GM18861 (cell line): ENCODE measurements around the gene CCKAR.

Experiments
- ATAC-seq: cut with Tn5 transposase; IDR thresholded peaks from one replicate; pipeline ENCODE4 v1.9.1; 2021; ENCODE audit not compliant: unreplicated experiment

CCKAR gene

GRCh38 chr4:26491449-26492170 lies 1.3 kb upstream of the CCKAR start:
- ATAC-seq: no peak

- no peak for ATAC-seq
Observed at GRCh38 chr4:26490960-26491284, 638 bp upstream of the CCKAR start.

GRCh38 chr4:26489101-26489985 lies 941 bp downstream of the CCKAR start:
- ATAC-seq: no peak

DNA sequence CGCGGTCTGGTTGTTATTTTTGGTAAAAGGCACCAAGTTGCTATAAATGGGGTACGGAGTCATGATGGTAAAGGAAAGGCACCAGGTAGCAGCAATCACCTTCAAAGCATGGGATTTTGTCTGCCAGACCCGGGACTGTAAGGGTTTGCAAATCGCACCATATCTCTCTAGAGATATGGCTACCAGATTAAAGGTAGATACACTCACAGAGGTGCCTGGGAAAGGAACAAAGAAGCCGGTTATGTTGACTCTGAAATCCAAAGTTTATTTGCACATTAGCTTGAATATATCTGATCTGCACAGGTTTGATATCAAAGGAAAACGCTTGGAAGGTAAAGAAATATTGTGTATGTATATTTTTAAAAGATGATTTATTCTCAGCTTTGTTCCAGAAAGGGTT lies 4.6 kb downstream of the CCKAR start:
- no peak for ATAC-seq

DNA sequence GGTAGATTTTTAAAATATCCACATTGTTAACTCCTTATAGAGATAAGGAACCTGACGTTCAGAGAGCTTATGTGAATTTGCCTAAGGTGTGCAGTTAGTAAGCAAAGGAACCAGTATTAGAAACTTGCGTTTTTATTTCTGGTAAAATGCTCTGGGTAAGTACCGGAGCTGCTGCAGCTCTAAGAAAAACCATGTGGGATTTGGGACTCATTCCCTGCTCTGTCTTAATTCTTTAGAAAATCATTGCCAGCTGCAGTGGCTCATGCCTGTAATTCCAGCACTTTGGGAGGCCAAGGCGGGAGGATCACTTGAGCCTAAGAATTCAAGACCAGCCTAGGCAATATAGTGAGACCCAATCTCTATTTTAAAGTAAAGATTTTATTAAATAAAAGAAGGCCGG lies 5.8 kb downstream of the CCKAR start:
- ATAC-seq: no peak

DNA sequence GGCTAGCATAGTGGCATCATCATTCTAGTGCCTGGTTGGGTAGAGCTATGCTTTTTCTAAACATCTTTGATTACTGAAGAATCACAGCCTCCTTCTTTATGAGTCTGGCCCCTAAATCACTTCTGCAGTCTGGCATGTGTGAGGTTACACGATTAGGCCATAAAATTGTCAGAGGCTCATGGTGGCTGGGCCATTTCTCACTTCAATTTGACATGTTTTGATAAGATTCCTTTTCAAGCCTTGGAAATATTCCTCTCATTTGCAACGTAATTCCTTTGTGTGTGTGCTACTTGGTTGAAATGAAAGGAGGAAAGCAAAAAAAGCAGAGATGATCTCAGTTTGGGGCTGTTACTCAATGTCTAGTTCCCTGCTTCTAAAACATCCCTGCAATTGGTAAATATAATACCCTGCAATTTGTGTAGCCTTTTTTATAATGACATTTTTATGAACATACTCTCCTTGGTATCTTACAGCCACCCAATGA lies 6.2 kb downstream of the CCKAR start:
- no peak for ATAC-seq

DNA sequence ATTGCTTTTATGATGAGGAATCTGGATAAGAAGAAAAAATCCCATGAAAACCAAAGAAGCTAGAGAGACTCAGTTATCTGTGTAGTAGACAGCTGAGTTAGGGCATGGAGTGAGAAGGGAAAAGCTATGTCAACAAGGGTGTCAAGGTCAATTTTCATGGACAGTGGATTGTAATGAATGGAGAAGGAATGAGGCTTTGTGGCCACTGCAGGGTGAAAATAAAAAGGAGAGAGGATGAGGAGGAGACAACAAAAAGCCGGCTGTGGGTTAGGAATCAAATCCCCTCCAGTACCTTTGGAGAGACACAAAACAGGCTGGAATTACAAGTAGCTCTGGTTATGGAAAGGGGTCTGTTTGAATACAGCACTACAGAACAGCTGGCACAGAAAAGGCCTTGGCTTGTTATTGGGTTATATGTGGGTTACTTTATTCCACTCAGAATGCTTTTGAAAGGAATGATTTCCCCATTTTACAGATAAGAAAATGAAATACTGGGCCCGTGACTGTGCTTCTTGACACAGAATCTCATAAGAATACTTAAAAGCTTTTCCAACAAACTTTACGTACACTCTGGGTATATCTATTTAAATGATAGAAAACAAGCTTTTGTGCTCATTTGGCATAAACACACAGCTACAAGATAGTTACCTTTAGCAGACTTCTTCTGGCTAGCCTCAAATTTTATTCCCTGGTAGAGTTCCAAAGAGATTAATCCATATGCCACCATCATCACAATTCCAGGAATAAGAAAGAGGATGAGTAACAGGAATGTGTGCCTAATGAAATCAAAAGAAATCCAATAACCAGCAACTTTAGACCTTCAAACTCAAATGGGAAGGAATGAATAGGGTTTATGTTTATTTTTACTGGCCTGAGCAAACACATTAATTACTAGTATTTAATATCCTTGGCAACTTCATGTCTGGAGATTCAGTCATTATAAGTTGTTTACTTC lies 7.5 kb downstream of the CCKAR start:
- ATAC-seq: no peak

DNA sequence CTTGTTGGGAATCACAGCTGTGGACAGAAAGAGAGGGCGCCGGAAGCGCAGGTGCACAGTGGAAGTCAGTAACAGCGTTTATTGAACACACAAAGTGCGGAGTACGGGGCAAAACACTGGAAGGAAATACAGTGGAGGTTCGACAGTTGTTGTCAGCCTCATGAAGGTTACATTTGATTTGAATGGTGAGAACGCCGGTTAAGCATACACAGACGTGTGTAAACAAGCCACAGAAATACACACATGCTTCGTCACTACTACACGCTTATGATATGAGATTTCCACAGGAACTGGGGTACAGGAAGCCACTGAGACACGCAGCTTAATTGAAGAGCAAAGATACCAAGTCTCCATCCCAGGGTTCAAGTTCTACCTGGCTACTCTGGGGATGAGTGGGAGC lies 12.0 kb downstream of the CCKAR start:
- no peak for ATAC-seq

DNA sequence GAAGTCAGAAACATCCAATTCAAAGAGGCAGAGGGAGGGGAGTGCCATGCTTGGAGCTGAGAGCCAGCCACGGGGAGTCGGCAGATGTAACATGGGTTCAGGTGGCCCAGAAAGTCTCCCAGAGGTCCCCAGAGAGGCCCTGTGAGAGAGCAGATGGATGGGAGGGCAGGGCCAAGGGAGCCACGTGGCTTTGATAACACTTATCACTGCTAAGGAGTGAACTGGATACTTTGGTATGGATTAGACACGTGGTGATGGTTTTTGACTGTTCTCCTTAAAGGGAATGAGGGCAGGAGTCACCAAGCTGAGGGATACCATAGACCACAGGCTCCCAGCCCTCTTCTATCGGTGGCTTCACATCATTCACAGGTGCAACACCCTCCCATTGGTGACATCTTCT lies 13.7 kb downstream of the CCKAR start:
- no peak for ATAC-seq

DNA sequence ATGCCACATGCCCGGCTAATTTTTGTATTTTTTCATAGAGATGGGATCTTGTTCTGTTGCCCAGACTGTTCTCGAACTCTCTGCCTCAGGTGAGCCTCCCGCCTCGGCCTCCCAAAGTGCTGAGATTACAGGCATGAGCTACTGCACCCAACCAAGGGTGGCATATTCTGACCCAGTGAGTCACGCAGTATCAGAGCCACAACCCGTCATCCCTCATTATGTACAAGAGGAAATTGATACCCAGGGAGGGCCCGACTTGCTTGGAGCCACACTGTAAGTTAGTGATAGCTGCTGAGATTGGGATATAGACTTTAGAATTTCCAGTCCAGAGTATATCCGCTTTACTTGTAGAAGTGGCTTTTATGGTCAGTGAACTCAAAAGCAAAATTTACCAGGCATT lies 14.6 kb downstream of the CCKAR start:
- ATAC-seq: no peak

DNA sequence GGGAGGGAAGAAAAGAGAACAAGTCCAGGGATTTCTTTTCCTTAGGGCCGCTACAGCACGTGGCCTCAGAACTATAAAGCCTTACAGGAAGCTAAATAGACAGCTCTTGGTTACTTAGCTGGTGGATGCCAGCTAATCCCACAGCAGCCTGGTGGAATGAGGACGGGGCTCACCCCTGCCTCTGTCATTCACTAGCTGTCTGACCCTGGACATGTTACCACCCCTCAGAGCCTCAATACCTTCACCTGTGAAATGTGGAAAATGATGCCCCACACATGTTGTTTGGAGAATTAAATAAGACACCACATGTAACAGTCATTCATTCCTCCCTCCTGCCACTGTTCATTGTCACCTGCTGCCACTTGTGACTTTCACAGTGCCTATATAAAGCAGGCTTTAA lies 15.7 kb downstream of the CCKAR start:
- no peak for ATAC-seq

DNA sequence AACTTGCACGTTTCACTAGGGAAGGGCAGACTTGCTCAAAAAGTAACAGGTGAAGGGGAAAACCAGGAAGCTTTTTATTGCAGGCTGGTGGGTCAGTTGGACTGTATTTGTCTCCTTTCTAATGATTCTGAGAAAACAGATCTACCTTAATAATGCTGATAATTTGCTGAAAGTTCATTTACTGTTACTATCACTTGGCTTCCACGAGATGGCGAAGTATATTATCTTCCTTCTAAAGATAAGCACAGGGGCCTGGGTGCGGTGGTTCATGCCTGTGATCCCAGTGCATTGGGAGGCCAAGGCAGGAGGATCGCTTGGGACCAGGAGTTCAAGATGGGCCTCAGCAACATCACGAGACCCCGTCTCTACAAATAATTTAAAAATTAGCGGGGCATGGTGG lies 16.4 kb downstream of the CCKAR start:
- ATAC-seq: no peak

- no peak for ATAC-seq
Observed at GRCh38 chr4:26471890-26472289, 18.4 kb downstream of the CCKAR start.

DNA sequence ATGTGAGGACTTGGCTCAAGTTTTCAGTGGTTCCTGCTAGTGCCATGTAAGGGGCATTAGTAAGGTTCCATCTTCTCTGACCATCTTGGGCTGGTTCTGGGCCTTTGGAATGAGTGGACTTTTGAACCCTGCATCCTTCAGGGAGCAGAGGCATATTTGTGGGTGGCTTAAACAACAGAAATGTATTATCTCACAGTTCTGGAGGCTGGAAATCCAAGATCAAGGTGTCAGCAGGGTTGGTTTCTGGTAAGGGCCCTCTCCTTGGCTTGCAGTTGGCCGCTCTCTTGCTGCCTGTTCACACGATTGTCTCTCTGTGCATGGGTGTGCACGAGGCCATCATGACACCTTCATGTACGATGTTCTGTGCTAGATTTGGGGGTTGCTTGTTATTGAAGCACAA lies 21.3 kb downstream of the CCKAR start:
- ATAC-seq: no peak

GRCh38 chr4:26468283-26468949 lies 21.9 kb downstream of the CCKAR start:
- ATAC-seq: no peak

DNA sequence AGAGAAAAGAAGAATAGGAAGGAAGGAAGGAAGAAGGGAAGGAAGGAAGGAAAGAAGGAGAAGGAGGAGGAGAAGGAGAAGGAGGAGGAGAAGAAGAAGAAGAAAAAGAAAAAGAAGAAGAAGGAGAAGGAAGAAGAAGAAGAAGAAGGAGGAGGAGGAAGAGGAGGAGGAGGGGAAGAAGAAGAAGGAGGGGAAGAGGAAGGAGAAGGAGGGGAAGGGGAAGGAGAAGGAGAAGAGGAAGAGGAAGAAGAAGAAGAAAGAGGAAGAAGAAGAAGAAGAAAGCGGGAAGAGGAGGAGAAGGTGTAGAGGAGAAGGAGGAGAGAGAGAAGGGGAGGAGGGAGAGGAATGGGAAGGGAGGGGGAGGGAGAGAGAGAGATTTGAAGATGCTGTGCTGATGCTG lies 22.6 kb downstream of the CCKAR start:
- ATAC-seq: no peak

DNA sequence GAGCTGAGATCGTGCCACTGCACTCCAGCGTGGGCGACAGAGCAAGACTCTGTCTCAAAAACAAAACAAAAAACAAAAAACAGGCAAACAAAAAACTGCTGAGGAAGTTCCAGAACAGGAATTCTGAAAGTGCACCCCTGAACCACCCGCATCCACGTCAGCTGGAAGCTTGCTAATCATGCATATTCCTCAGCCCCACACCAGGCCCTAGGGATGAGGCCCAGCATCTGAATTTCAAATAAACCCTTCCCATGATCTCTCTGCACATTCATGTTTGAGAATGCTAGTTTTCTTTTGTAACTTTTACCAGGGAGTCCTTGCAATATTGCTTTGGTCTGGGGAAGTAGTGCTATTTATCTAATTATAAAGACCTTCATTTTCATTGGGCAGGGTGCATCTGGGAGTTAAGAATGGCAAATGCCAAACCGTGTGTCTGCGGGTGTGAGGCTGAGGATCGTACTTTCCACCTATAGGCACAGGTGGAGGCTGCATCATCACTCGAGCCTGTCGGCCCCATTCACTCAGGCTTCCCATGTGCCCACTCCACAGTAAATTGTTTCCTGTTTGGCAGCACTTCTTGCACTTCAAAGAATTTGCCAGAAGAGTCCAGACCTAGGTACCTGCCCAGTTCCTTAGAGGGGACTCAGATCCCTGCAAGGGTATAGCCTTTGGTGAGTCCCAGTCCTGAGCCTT lies 23.6 kb downstream of the CCKAR start:
- no peak for ATAC-seq

- no peak for ATAC-seq
Observed at GRCh38 chr4:26464420-26465095, 25.7 kb downstream of the CCKAR start.

GRCh38 chr4:26463386-26463785 lies 26.9 kb downstream of the CCKAR start:
- no peak for ATAC-seq

DNA sequence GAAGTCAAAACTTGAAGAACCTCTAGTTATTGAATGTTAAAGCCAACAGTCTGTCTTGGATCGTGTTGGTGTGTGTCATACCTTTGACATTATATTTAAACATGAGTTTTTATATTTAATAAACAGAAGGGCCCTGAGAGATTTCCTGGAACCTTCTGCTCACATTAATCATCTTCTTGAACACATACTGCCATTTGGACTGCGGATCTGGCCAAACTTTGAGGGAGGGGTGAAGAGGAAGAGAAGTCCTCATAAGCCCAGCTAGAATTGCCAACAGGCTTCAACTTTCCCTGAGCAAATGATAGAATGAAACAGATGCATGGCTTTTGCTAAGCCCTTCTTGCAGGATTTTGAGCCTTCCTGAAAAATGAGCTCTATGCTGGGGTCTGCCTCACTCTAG lies 27.4 kb downstream of the CCKAR start:
- no peak for ATAC-seq
